ENCODE measurements around the gene ARL14EP.

DNA sequence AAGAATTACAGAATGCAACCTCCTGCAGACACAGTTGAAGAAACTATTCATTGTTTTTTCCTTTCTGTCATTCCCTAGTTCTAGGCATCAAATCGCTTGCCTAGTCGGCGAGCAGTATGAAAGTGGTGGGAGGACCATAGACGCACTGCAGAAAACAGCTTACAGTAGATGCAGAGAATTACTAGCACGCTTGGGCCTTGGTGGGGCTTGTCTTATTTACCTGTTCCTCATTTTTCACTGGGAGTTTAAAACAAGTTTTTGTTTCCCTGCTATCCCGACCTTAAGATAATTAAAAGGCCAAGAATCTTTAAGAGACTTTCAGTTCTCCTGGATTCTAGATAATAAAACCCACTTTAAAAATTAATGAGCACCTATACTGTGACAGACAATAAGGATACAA is 713 bp upstream of the ARL14EP start:
- TF ChIP-seq CTCF (IDR thresholded peaks at IDR 0.05; ENCODE audit: poor library complexity, severe bottlenecking), result no peak
- TF ChIP-seq POLR2AphosphoS5 (IDR thresholded peaks at IDR 0.05), result no peak

All from neural cell (in vitro differentiated cells).